Measurements from ENCODE around the gene TLX2.
"Not testable (repeated sequence)": the region's sequence is repeated elsewhere in the genome, so short reads cannot be mapped to it uniquely, and the experiment has no call there.

The TLX2 gene

DNA sequence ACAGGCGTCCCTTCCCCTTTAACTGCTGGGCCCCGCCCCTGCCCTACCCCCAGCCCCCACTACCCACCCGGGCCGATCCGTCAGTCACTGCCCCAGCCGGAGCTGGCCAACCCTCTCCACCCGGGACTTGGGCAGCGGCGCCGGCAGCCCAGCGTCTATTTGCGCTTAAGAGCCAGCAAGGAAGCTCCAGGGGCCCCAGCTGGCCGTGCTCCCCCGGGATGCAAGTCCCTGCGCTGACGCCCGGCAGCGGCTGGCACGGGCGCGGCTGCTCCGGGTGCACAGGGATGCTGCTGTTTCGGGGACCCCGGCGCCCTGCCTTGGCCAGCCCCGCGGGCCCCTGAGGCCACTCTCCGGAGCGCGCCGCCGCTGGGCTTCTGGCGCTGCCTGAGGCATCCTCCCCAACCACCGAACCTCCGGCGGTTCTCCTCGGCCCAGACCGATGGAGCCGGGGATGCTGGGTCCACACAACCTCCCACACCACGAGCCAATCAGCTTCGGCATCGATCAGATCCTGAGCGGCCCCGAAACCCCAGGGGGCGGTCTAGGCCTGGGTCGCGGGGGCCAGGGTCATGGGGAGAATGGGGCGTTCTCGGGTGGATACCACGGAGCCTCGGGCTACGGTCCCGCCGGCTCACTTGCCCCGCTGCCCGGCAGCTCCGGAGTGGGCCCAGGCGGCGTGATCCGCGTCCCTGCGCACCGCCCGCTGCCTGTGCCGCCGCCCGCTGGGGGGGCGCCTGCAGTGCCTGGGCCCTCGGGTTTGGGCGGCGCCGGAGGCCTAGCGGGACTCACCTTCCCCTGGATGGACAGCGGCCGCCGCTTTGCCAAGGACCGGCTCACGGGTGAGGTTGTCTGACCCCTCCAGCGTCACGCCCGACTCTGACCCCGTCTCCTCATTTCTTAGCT, at the start of gene TLX2:
TSS of gene TLX2 (plus strand) at position 83 of the 903 bp plus-strand sequence. CDS start at position 440, 357 bp downstream.
- no peak for DNase-seq (ENCODE audit: low spot score)

GRCh38 chr2:74470742-74471141, 43.5 kb upstream of the TLX2 start:
- DNase-seq (ENCODE audit: low spot score): not testable (repeated sequence)

DNA sequence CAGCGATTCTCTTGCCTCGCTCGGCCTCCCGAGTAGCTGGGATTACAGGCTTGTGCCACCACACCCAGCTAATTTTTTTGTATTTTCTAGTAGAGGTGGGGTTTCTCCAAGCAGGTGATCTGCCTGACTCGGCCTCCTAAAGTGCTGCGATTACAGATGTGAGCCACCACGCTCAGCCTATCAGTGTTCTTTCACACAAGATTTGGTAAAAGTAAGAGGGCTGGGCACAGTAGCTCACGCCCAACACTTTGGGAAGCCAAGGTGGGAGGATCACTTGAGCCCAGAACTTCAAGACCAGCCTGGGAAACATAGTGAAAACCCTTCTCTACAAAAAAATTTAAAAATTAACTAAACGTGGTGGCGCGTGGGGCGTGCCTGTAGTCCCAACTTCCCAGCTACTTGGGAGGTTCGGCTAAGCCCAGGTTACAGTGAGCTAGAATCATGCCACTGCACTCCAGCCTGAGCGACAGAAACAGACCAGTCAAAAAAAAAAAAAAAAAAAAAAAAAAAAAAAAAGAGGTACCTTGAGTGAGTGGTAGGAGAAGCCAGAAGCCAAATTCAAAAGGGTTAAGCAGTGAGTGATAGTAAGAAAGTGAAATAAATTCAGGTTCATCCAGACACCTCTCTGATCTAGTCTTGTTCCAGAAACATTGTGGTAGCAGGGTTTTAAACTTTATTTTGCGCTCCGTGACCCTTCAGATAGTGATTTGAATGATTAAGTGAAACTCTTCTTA, 42.8 kb upstream of the TLX2 start:
- DNase-seq (ENCODE audit: low spot score): no peak

- peak; percentile 95 for DNase-seq (ENCODE audit: low spot score)
These were observed 41.9 kb upstream of the TLX2 start, which contains the start of gene MRPL53 for GRCh38 chr2:74472086-74472944. MRPL53 (minus strand) TSS chr2:74472680; CDS start chr2:74472660, 20 bp downstream.

DNA sequence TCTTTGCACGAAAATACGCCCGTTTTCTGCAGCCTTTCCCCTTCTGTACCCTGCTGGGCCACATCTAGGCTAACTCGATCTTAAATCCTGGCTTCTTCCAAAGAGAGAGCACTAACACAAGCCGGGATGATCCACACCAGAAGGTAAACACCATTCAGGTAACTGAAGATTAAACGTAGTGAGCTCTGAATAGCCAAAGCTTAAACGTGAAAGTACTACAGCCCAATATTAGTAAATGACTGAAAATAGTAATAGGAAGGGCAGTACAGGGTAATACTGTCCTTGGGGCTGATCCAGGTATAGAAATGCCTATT, 41.3 kb upstream of the TLX2 start:
- no peak for DNase-seq (ENCODE audit: low spot score)

- no peak for DNase-seq (ENCODE audit: low spot score)
These were observed 39.8 kb upstream of the TLX2 start for GRCh38 chr2:74474481-74474880.

DNA sequence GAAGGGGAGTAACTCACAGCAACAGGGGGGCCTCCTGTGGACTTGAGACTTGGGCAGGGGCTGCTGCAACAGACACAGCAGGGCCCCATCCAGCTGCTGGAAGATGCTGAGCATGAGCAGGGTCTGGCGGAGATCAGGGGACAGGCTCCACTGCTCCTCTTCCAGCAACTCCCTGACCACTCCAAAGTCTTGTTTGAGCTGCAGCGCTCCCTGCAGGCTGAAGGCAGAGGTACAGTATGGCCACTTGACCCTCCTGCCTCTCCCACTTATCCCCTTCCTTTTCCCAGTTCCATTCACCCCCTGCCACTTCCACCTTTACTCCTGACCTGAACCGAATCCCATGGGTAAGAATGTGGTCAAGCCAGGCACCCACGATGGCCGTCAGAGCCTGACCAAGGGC, 39.4 kb upstream of the TLX2 start:
- no peak for DNase-seq (ENCODE audit: low spot score)

- DNase-seq (ENCODE audit: low spot score): no peak
These were observed 32.8 kb upstream of the TLX2 start for GRCh38 chr2:74481431-74481830.

DNA sequence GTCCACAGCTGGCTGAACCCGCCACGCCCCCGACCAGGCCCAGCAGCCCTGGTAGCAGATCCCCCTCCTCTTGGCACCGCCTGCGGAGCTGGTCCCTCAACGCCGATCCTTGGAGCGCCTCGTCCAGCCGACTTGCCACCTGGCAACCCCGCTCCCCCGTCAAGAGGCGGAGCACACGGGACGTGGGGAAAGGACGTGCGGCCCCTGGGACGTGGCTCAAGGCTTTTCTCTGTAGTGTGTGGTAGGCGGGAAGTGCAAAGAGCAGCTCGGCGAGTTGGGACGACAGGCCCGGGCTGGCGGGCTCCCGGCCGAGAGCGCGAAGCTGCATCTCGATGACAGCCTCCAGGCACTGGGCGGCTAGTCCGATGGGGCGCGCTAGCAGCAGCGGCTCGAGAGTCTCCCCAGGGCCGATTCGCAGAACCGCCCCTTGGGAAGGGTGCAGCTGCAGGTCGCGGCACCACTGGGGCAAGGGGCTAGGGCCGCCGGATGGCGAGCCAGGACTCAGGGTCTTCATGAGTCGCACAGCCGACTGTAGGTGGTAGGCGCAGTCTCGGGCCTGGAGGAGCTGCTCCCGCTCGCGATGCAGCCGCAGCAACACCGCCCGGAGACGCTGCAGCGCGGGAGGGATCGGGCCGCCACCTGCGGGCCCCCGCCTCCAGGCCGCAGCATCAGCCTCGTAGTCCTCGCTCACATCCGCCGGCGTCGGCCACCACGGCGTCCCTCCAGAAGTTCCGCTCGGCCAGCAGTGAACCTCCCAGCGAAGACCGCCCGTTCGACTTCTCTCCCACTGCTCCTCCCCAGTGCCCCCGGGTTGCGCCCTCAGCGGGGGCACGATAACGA, 32.1 kb upstream of the TLX2 start:
- DNase-seq (ENCODE audit: low spot score): no peak

GRCh38 chr2:74482801-74483674, 31.2 kb upstream of the TLX2 start, which contains the start of the genes CCDC142 and TTC31:
CCDC142 (minus strand) TSS chr2:74482998; CDS start chr2:74482837, 161 bp downstream.
TTC31 (plus strand) TSS chr2:74483081; CDS start chr2:74483096, 15 bp downstream.
- peak; percentile 97 for DNase-seq (ENCODE audit: low spot score)

DNA sequence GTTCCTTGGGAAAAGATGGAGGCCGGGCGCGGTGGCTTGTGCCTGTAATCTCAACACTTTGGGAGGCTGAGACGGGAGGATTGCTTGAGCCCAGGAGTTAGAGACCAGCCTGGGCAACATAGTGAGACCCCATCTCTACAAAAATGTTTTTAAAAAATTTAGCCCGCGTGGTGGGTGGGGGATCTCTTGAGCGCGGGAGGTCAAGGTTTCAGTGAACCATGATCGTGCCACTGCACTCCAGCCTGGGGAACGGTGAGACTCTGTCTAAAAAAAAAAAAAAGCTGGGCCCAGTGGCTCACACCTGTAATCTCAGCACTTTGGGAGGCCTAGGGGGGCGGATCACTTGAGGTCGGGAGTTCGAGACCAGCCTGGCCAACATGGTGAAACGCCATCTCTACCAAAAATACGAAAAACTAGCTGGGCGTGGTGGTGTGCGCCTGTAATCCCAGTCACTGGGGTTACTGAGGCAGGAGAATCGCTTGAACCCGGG, 30.5 kb upstream of the TLX2 start:
- not testable (repeated sequence) for DNase-seq (ENCODE audit: low spot score)

- DNase-seq (ENCODE audit: low spot score): no peak
These were observed 28.1 kb upstream of the TLX2 start for GRCh38 chr2:74486141-74486540.

DNA sequence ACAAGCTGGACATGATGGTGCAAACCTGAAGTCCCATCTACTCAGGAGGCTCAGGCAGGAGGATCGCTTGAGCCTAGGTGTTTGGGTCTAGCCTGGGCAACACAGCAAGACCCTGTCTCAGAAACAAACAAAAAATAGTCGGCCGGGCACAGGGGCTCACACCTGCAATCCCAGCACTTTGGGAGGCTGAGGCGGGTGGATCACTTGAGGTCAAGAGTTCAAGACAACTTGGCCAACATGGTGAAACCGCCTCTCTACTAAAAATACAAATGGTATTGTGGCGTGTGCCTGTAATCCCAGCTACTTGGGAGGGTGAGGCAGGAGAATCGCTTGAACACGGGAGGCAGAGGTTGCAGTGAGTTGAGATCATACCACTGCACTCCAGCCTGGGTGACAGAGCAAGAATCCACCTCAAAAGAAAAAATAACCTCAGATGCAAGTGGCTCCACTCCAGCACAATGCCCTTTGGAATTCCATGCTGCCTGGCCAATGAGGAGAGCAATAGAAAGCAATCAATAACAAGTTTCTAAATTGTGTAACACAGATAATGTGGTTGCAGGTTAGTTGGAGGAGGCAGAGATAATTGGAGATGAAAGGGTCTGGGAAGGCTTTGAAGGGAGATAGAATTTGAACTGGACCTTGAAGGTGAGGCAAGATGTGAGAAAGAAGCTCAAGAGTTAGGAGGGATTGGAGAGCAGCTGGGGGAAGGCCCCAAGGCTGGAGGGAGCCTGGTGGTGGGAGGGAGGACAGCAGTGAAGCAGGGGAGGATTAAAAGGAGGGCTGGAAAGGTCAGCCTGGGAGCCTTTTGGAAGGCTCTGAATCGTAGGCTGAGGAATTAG, 25.4 kb upstream of the TLX2 start:
- no peak for DNase-seq (ENCODE audit: low spot score)

DNA sequence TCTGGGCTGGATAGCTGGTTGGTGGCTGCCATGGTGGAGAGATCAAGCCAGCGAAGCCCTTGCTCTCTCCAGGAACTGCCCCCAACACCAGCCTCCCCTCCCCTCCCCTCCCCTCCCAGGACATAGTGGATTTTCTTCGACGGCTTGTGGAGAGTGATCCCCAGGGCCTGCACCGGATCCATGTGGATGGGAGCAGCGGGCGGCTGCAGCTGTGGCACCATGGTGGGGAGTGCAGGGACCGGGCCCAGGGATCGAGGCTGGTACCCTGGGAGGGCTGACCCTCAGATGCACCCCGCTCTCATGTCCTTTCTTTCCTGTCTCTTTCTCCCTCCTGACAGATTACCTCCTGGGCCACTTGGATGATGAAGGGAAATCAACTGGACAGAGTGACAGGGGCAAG, 24.3 kb upstream of the TLX2 start:
- DNase-seq (ENCODE audit: low spot score): no peak

- DNase-seq (ENCODE audit: low spot score): no peak
These were observed 22.4 kb upstream of the TLX2 start for GRCh38 chr2:74491648-74492544.

DNA sequence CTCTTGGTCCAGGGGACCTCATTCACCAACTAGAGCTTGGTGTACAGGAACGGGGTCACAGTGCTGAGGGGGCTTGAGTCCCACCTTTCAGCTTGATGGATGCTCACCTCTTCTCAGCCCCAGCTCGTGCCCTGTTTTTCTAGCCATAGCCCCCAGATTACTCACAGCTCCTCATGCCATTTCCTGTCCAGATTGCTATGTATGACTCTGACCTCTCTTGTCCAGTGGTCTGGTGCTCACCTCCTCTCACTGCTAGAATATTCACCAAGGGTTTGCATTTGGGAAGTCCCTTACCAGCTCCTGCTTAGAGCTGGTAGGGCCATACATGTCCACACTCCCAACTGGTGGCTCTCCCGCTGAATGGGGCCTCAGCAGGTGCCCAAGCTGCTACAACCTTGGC, 20.7 kb upstream of the TLX2 start:
- no peak for DNase-seq (ENCODE audit: low spot score)

DNA sequence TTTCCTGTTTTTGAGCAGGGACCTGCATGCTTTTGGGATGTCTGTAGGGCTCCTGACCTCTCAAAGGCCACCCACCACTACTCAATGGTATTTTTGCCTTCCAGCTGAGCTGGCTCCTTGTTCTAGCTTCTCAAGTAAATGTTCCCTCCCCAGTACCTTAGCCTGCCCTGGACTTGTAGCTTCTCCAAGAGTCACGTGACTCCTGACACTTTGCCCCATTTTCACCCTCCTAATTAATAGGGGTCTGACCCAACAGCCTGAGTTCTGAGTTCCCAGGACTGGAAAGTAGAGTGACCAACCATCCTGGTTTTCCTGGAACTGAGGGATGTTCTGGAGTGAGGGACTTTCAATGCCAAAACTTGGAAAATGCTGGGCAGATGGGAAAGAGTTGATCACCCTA, 18.8 kb upstream of the TLX2 start:
- no peak for DNase-seq (ENCODE audit: low spot score)
